ENCODE measurements around the gene CPEB3.
"Not testable (repeated sequence)": the region's sequence is repeated elsewhere in the genome, so short reads cannot be mapped to it uniquely, and the experiment has no call there.

Gene CPEB3

GRCh38 chr10:92267343-92267742 is 23.5 kb downstream of the CPEB3 start:
- DNase-seq (ENCODE audit: low read depth): no peak

DNA sequence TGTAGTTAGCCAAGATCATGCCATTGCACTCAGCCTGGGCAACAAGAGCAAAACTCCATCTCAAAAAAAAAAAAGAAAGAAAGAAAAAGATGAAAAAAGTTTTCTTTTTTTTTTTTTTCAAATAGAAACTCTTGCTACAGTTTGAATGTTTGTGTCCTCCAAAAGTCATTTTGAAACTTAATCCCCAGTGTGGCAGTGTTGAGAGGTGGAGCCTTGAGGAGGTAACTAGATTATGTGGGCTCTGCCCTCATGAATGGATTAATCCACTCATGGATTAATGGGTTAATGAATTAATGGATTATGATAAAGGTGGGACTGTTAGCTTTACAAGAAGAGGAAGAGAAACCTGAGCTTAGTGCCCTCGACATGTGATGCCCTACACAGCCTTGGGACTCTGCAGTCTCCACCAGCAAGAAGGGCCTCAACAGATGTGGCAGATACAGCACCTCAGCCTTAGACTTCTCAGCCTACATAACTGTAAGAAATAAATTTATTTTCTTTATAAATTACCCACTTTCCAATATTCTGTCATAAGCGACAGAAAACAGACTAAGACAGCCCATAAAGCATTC is 25.1 kb downstream of the CPEB3 start:
- DNase-seq (ENCODE audit: low read depth): no peak

DNA sequence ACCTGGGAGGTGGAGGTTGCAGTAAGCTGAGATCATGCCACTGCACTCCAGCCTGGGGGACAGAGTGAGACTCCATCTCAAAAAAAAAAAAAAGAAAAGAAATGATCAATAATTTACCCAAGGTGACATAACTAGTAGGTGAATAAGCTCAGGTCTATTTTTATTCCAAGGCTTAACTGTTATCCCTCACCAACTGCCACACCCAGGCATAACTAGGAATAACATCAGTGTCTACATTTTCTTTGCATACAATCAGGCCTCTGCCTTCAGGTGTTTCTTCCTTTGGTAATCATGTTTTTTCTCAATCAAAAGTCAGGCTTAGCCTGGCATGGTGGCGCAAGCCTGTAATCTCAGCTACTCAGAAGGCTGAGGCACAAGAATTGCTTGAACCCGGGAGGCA is 26.6 kb downstream of the CPEB3 start:
- no peak for DNase-seq (ENCODE audit: low read depth)

- DNase-seq (ENCODE audit: low read depth): no peak
These were observed 27.5 kb downstream of the CPEB3 start for GRCh38 chr10:92263396-92263795.

GRCh38 chr10:92248566-92248965 is 42.3 kb downstream of the CPEB3 start:
- DNase-seq (ENCODE audit: low read depth): no peak

- no peak for DNase-seq (ENCODE audit: low read depth)
These were observed 46.1 kb downstream of the CPEB3 start for GRCh38 chr10:92244796-92245195.

DNA sequence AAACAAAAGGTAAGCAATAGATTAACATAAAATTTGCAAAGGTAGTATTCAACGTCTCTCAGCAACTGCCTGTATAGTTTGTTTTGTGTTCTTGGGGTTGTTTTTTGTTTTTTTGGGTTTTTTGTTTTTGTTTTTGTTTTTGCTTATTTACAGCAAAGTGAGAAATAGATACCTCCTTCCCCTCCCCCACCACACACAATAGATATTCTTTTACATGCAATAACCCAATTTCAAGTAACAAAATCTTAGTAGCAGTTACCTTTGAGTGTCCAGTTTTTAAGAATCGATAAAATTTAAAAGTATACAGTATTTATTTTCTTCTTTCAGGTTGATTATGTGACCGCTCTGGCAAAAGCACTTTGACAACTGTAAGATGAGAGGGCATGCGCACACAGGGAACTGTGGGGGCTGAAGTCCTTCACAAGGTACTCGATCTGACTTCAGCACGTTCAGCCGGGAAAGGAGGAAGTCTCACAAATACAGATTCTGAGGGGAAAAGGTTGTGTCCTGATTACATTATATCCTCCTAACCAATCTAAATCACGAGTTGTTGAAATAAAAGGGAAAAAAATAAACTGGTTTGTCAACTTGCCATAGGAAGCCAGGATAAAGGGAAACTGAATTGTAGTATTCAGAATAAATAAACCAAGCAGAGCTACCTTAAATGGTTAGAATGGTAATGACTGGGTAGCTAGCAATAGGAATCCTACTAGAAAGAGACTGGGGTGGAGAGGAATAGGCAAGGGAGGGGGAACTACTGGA is 47.8 kb downstream of the CPEB3 start:
- DNase-seq (ENCODE audit: low read depth): peak; percentile 11

GRCh38 chr10:92242380-92242779 is 48.5 kb downstream of the CPEB3 start:
- DNase-seq (ENCODE audit: low read depth): no peak

- no peak for DNase-seq (ENCODE audit: low read depth)
These were observed 49.4 kb downstream of the CPEB3 start for GRCh38 chr10:92241501-92241900.

- no peak for DNase-seq (ENCODE audit: low read depth)
These were observed 49.7 kb downstream of the CPEB3 start for GRCh38 chr10:92241158-92241500.

DNA sequence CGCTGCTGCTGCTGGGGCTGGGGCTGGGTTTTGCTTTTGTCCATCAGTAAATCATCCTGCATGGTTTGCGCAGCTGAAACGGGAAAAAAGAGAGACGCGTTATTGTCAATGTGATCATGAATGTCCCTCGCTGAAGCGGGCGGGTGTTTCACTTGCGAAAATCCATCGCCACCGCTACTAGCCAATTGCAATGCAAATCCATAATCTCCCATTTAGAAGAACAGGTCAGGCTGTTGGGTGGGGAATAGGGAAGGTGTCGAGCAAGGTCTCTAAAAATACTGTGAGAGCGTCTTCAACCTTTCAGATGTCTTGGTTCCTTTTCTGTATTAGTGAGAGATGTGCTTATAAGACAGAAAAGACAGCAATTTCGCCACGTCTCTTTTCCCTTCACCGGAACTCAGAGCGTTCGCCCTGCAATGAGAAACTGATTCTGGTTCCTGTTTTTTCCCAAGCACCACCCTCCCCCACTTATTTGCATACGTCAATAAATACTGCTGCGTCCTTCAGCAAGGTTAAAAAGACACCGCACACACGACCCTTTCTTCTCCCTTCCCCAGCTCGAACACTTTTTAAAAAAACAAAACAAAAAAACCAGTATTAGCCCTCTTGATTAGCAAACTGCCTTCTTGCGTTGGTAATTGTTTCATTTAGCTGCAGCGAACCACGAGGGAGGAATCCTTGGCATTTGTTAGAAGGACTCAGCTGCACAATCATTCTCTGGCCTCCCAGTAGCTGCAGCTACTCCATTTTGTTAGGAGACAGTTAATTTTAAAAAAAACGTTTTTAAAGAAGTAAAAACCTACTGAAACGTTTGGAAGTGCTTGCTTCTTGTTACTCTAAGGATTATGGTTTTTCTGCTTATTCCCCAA is 50.4 kb downstream of the CPEB3 start:
- no peak for DNase-seq (ENCODE audit: low read depth)

GRCh38 chr10:92239600-92240288 is 51.1 kb downstream of the CPEB3 start:
- DNase-seq (ENCODE audit: low read depth): no peak

DNA sequence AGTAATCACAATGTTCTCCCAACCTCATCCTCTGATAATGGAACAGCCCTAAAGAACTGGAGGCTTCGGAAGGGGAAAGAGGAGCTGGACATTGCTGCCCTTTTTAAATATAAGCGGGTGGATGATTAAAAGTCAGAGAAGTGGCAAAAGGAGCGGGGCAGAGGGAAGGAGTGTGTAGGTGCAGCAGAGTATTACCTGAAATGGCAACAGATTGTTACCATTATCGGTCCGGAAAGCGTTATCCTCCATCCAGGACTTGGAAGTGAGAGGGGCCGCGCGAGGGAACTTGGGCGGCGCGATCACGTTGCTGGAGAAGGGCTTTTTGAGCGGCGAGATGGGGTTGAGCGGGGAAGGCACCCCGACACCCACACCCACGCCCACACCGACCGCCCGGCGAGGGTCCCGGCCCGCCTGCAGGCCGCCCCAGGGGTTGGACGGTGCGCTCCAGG is 51.7 kb downstream of the CPEB3 start:
- no peak for DNase-seq (ENCODE audit: low read depth)

GRCh38 chr10:92238586-92239098 is 52.2 kb downstream of the CPEB3 start:
- no peak for DNase-seq (ENCODE audit: low read depth)

GRCh38 chr10:92238054-92238585 is 52.8 kb downstream of the CPEB3 start:
- no peak for DNase-seq (ENCODE audit: low read depth)

DNA sequence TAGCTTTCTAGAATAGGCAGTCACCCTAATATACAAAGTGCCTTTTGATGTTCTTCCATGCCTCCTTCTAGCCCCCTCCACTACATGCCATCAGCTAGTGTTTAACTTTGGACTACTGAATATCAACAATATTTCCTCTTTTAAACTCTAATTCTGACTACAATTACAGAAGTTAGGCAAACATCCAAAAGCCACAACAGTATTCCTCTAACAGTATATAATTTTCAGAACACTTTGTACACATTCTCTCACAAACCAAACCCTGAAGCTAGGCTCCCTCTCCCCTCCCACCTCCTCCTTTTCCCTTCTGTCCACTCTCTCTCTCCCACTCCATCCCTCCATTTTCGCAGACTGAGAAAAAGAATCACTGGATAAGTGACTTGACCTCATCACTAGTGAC is 59.7 kb downstream of the CPEB3 start:
- no peak for DNase-seq (ENCODE audit: low read depth)

DNA sequence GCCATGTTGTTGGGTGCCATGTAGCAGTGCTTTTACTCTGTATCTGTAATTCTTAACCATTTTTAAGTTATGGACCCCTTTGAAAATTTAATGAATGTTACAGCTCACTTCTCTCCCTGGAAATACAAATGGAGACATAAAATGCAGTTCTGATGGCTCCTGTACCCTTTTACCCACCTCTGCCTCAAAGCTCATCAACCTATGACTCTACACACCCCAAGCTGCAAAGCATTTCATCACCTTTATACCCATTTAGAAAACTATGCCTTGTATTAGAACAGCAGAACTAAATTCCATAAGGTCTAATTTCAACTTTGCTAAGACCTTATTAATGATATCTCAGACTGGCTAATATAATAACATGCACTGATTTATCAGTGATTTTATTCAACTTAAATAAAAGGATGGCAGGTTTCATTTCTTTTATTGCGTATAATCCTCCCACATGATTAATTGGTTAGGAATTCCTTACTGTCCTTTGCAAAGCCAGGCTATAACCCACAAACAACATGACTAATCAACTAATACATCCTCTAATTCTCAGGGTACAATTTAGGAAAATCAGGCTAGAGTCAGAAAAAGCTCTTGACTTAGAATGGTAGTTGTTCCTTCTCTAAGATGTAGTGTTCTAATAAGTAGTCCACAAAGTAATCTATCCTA is 68.1 kb downstream of the CPEB3 start:
- no peak for DNase-seq (ENCODE audit: low read depth)

DNA sequence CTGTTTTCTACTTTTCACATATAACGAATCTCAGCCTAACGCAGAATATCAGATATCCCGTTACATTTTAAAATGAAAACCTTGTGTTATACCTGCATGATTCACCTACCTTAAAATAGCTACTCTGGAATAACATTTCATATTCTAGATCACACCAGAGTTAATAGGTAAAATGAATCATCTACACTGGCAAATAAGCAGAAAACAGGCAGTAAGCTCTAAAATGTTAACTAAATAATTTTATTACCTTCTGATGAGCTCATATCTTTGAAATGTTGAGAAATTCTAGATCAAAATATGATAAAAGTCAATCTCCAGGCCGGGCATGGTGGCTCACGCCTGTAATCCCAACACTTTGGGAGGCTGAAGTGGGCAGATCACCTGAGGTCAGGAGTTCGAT is 71.3 kb downstream of the CPEB3 start:
- no peak for DNase-seq (ENCODE audit: low read depth)

DNA sequence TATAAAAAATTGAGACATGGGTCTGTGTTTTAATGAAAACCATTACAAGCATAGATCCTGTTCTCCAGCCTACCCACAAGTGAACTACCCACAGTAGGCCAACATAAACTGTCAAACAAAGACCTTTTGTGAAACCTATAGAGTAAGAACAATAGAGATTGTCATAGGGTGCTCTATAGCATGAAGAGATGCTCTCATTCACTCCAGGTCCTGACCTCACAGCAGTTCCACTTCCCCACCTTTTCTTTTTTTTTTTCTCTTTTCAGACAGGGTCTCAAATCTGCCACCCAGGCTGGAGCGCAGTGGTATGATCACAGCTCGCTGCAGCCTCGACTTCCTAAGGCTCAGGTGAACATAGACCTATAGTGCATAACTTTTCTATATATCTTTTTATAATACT is 72.3 kb downstream of the CPEB3 start:
- DNase-seq (ENCODE audit: low read depth): no peak

GRCh38 chr10:92216608-92217007 is 74.3 kb downstream of the CPEB3 start:
- not testable (repeated sequence) for DNase-seq (ENCODE audit: low read depth)

GRCh38 chr10:92215222-92215621 is 75.7 kb downstream of the CPEB3 start:
- not testable (repeated sequence) for DNase-seq (ENCODE audit: low read depth)
